HG03442 (cell line): ENCODE measurements around the gene PXMP2.
"Not testable (repeated sequence)": the region's sequence is repeated elsewhere in the genome, so short reads cannot be mapped to it uniquely, and the experiment has no call there.

Source experiments
- ATAC-seq: cut with Tn5 transposase; IDR thresholded peaks from one replicate; pipeline ENCODE4 v1.9.1; 2021; ENCODE audit warnings: mild to moderate bottlenecking, moderate library complexity; ENCODE audit not compliant: unreplicated experiment

PXMP2 gene

GRCh38 chr12:132692030-132692429, 4.6 kb downstream of the PXMP2 start:
- ATAC-seq: not testable (repeated sequence)

GRCh38 chr12:132694888-132695287, 7.5 kb downstream of the PXMP2 start:
- ATAC-seq: not testable (repeated sequence)

GRCh38 chr12:132695431-132695830, 8.0 kb downstream of the PXMP2 start:
- no peak for ATAC-seq

- ATAC-seq: no peak
Observed at GRCh38 chr12:132698341-132698740, 11.0 kb downstream of the PXMP2 start.

GRCh38 chr12:132700212-132700822, 12.9 kb downstream of the PXMP2 start:
- ATAC-seq: no peak

GRCh38 chr12:132702640-132703039, 15.3 kb downstream of the PXMP2 start:
- no peak for ATAC-seq

- ATAC-seq: no peak
Observed at GRCh38 chr12:132703641-132704040, 16.3 kb downstream of the PXMP2 start.

- ATAC-seq: no peak
Observed at GRCh38 chr12:132707241-132707640, 19.9 kb downstream of the PXMP2 start.

GRCh38 chr12:132708150-132708549, 20.8 kb downstream of the PXMP2 start:
- no peak for ATAC-seq

- peak; percentile 21 for ATAC-seq
Observed at GRCh38 chr12:132710043-132710404, 22.6 kb downstream of the PXMP2 start.

- ATAC-seq: peak; percentile 88
Observed at GRCh38 chr12:132710405-132711079, 23.2 kb downstream of the PXMP2 start, which contains the start of gene PGAM5. TSS of gene PGAM5 (plus strand) at chr12:132710842. CDS start at chr12:132710877, 35 bp downstream.

GRCh38 chr12:132711080-132711843, 23.9 kb downstream of the PXMP2 start:
- ATAC-seq: peak; percentile 11

GRCh38 chr12:132713123-132713522, 25.7 kb downstream of the PXMP2 start:
- no peak for ATAC-seq

GRCh38 chr12:132715874-132716273, 28.5 kb downstream of the PXMP2 start:
- ATAC-seq: no peak

GRCh38 chr12:132716356-132716755, 29.0 kb downstream of the PXMP2 start:
- ATAC-seq: no peak

GRCh38 chr12:132717011-132717410, 29.6 kb downstream of the PXMP2 start:
- no peak for ATAC-seq

- ATAC-seq: no peak
Observed at GRCh38 chr12:132717531-132718387, 30.4 kb downstream of the PXMP2 start.

- no peak for ATAC-seq
Observed at GRCh38 chr12:132718644-132719043, 31.3 kb downstream of the PXMP2 start.

- ATAC-seq: no peak
Observed at GRCh38 chr12:132719141-132719953, 32.0 kb downstream of the PXMP2 start.

GRCh38 chr12:132719954-132720324, 32.6 kb downstream of the PXMP2 start:
- no peak for ATAC-seq
